Stimulated activated CD8-positive, alpha-beta memory T cell treated with anti-CD3 and anti-CD28 coated beads, Interleukin-4, amount 100 ng/mL, for 4 hours (primary cell): Measurements from ENCODE around the gene DES.

Source experiments
- DNase-seq, 2 donors: peaks; one replicate each; pipeline ENCODE4 v3.0.0-alpha.2; 2020; ENCODE audit warnings: low read depth in 2 of 2, low spot score in 1 of 2

DES gene

DNA sequence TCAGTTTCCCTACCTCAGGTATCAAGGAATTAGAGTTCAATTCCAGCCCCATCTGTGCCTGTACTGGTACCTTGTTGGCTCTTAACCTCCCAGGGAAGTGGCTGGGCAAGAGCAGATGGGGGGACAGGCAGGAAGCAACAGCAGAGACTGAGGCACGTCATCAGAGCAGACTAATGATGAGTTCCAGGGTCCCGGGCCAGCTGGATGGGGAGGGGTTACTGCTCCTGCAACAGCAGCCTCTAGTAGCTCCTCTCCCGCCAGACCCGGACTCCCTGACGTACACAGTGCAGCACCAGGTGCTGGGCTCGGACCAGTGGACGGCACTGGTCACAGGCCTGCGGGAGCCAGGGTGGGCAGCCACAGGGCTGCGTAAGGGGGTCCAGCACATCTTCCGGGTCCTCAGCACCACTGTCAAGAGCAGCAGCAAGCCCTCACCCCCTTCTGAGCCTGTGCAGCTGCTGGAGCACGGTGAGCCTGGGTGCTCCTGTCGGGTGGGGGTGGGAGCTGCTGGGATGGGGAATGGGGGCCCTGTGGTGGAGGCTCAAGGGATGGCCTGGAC is 54.5 kb downstream of the DES start:
- DNase-seq: no peak

DNA sequence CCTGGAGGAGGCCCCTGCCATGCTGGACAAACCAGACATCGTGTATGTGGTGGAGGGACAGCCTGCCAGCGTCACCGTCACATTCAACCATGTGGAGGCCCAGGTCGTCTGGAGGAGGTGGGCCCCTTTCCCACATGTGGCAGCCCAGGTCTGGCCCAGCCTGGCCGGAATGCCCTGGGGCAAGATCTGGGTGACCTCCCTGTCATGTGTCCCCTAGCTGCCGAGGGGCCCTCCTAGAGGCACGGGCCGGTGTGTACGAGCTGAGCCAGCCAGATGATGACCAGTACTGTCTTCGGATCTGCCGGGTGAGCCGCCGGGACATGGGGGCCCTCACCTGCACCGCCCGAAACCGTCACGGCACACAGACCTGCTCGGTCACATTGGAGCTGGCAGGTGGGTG is 55.3 kb downstream of the DES start:
- no peak for DNase-seq

GRCh38 chr2:219474285-219475060 is 56.3 kb downstream of the DES start:
- DNase-seq: no peak

DNA sequence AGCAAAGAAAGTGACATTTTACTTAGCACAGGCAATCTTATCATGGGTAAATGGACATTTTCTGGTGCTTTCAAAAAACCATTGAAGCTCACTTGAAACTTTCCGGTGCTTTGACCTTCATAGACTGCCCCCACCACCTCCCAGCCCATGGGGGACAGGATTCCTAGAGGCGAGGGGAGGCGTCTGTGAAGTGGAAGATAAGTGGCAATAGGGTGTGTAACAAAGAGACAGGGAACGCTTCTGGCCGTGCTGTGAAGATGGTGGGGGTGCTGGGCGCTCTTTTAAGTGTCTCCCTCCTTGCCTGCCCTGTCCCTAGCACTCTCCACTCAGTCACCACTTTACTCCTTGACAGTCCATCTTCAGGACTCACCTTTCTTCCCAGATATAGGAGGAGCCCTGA is 57.1 kb downstream of the DES start:
- no peak for DNase-seq

- DNase-seq: no peak
These were observed 57.8 kb downstream of the DES start for GRCh38 chr2:219475697-219476651.
